GM12878 (cell line): ENCODE results near the gene CABLES1. TPM values are rescaled to one million over a fixed set of nuclear protein-coding genes. Genes with fewer than 3 reads are reported as not detected.
A peak's percentile ranks its signal among the peaks of the same experiment; 100 is the strongest.

Experiments used
- ATAC-seq: fragments of 200-7000 bp; cut with Tn5 transposase; 3 replicates; pipeline ENCODE4 v1.9.1; 2020; ENCODE audit warnings: mild to moderate bottlenecking, moderate library complexity
- BruUV-seq: library from RNA; stranded (reverse); fragments of 400-500 nt; replicated peaks from 2 replicates; lab custom pipeline; 2021; lab: Mats Ljungman, UMichigan
- CTCF ChIA-PET: fragments of 300-600 bp; sonication (Branson Sonifier 250); formaldehyde crosslinking; extraction: SDS; loops from one replicate; lab custom pipeline; 2021; ENCODE audit warnings: inconsistent platforms; lab: Yijun Ruan, JAX
- POLR2A ChIA-PET: fragments of 350-600 bp; formaldehyde crosslinking; extraction: SDS; loops from one replicate; lab custom pipeline; 2021; ENCODE audit warnings: inconsistent platforms; lab: Charles Lee
- RAD21 ChIA-PET: fragments of 300-600 bp; sonication (Branson Sonifier 250); formaldehyde crosslinking; loops from one replicate; lab custom pipeline; 2023; ENCODE audit warnings: antibody characterized with exemption; ENCODE audit not compliant: unreplicated experiment; lab: Charles Lee
- SMC1A ChIA-PET: fragments of 300-600 bp; sonication (Branson Sonifier 250); formaldehyde crosslinking; loops from one replicate; lab custom pipeline; 2023; ENCODE audit not compliant: unreplicated experiment, uncharacterized antibody; lab: Charles Lee
- DNase-seq: peaks from one replicate; pipeline ENCODE4 v3.0.0-alpha.2; 2011; ENCODE audit warnings: low read depth, low spot score
- FAIRE-seq: peaks from 3 replicates; lab custom pipeline; 2011; peaks lifted over from hg19 to GRCh38; lab: Jason Lieb, UNC
- H2AFZ ChIP-seq: 2 replicates; pipeline ENCODE4 v1.6.0; 2011; ENCODE audit warnings: low read depth, low read length, control low read depth; ENCODE audit not compliant: control insufficient read depth
- H3K27ac ChIP-seq: 2 replicates; pipeline ENCODE4 v1.5.1; 2011; ENCODE audit warnings: control low read depth; ENCODE audit not compliant: control insufficient read depth, insufficient read depth
- H3K27me3 ChIP-seq, 2 experiments: replicated peaks in 1 of 2; 2 replicates each; pipeline versions ENCODE4 v1.6.0 to v1.6.1; 2011; ENCODE audit warnings: low read length in 1 of 2; ENCODE audit not compliant: control insufficient read depth in 2 of 2, insufficient read depth in 2 of 2
- H3K36me3 ChIP-seq, 2 experiments: 2 replicates each; pipeline ENCODE4 v1.5.1; 2011; ENCODE audit warnings: low read length in 1 of 2; ENCODE audit not compliant: control insufficient read depth in 2 of 2, insufficient read depth in 2 of 2
- H3K4me1 ChIP-seq: 2 replicates; pipeline ENCODE4 v1.6.1; 2011; ENCODE audit warnings: mild to moderate bottlenecking, low read length, moderate library complexity, mixed read lengths; ENCODE audit not compliant: control insufficient read depth, insufficient read depth
- H3K4me2 ChIP-seq: 2 replicates; pipeline ENCODE4 v1.6.0; 2011; ENCODE audit warnings: control low read depth; ENCODE audit not compliant: control insufficient read depth, insufficient read depth
- H3K4me3 ChIP-seq: fragments of 200-600 bp; sonication (generic); 2 replicates; pipeline ENCODE4 v1.5.1; 2016
- H3K79me2 ChIP-seq: 2 replicates; pipeline ENCODE4 v1.6.0; 2011; ENCODE audit warnings: low read length; ENCODE audit not compliant: control insufficient read depth, insufficient read depth
- H3K9ac ChIP-seq: 2 replicates; pipeline ENCODE4 v1.8.0; 2011; ENCODE audit warnings: low read length, control low read depth, mixed read lengths; ENCODE audit not compliant: control insufficient read depth, insufficient read depth
- H3K9me3 ChIP-seq: replicated peaks from 3 replicates; pipeline ENCODE4 v1.5.1; 2011; ENCODE audit warnings: mild to moderate bottlenecking, low read length; ENCODE audit not compliant: control insufficient read depth, insufficient read depth
- H4K20me1 ChIP-seq: 2 replicates; pipeline ENCODE4 v1.6.0; 2011; ENCODE audit not compliant: control insufficient read depth, insufficient read depth
- BCL11A ChIP-seq: IDR thresholded peaks from 2 replicates; pipeline ENCODE4 v1.6.1; 2011; ENCODE audit warnings: low read depth, low read length
- CBFB ChIP-seq: IDR thresholded peaks from 2 replicates; pipeline ENCODE4 v1.6.1; 2016; ENCODE audit warnings: antibody characterized with exemption, low read depth
- EP300 ChIP-seq, 2 experiments: fragments of 150-350 bp in 1 of 2; IDR thresholded peaks; 2 replicates each; pipeline ENCODE4 v1.6.1; 2011 to 2012; ENCODE audit warnings: low read depth in 2 of 2, low read length in 2 of 2, borderline replicate concordance in 1 of 2, improper control_type of control experiment in 1 of 2, inconsistent platforms in 1 of 2; ENCODE audit not compliant: control insufficient read depth in 1 of 2
- GATAD2B ChIP-seq: fragments of 450-650 bp; conservative IDR thresholded peaks from 2 replicates; pipeline ENCODE4 v1.6.1; 2017; ENCODE audit warnings: low read depth, mild to moderate bottlenecking, moderate library complexity
- HCFC1 ChIP-seq: fragments of 150-350 bp; IDR thresholded peaks from 2 replicates; pipeline ENCODE4 v1.6.1; 2014; ENCODE audit warnings: low read length
- IKZF2 ChIP-seq, 2 experiments: fragments of 450-650 bp; IDR thresholded peaks; 2 replicates each; pipeline ENCODE4 v1.6.1; 2017; ENCODE audit warnings: mild to moderate bottlenecking in 2 of 2, moderate library complexity in 2 of 2
- NKRF ChIP-seq: fragments of 450-650 bp; conservative IDR thresholded peaks from 2 replicates; pipeline ENCODE4 v1.6.1; 2017; ENCODE audit warnings: mild to moderate bottlenecking, moderate library complexity
- NR2C2 ChIP-seq: IDR thresholded peaks from 2 replicates; pipeline ENCODE4 v1.6.1; 2011; ENCODE audit warnings: borderline replicate concordance, low read depth; ENCODE audit not compliant: control insufficient read depth, insufficient read length
- PAX5 ChIP-seq: IDR thresholded peaks from 2 replicates; pipeline ENCODE4 v1.6.1; 2011; ENCODE audit warnings: low read depth, low read length, borderline replicate concordance
- POLR2A ChIP-seq: IDR thresholded peaks from 2 replicates; pipeline ENCODE4 v1.6.1; 2011; ENCODE audit warnings: low read depth, mild to moderate bottlenecking, low read length
- POLR2AphosphoS5 ChIP-seq: IDR thresholded peaks from 2 replicates; pipeline ENCODE4 v1.6.1; 2011; ENCODE audit warnings: mild to moderate bottlenecking, low read length, inconsistent platforms
- RFX5 ChIP-seq: IDR thresholded peaks from 2 replicates; pipeline ENCODE4 v1.6.1; 2011; ENCODE audit warnings: low read depth, low read length, improper control_type of control experiment
- STAT3 ChIP-seq: IDR thresholded peaks from 2 replicates; pipeline ENCODE4 v1.6.1; 2011; ENCODE audit warnings: low read depth, low read length, improper control_type of control experiment
- ZNF207 ChIP-seq: fragments of 450-650 bp; IDR thresholded peaks from 2 replicates; pipeline ENCODE4 v1.6.1; 2014; ENCODE audit warnings: antibody characterized with exemption, mild to moderate bottlenecking, borderline replicate concordance
- WGBS: methylation state at CpG from one replicate; pipeline ENCODE4 v1.1.6; 2016; ENCODE audit warnings: low lambda C conversion rate; ENCODE audit not compliant: insufficient replicate concordance, insufficient coverage; ENCODE audit errors: missing lambda C conversion rate; 5-methylcytosine and 5-hydroxymethylcytosine counted together
- in situ Hi-C: fragments of 300-500 bp; cut with MboI; formaldehyde crosslinking; loops from 9 replicates; pipeline ENCODE4 v1.14.3; 2018; ENCODE audit warnings: mixed read lengths
- intact Hi-C: fragments of 100-400 bp; cut with micrococcal nuclease; formaldehyde crosslinking; loops from one replicate; pipeline ENCODE4 v1.14.2; 2022; ENCODE audit not compliant: unreplicated experiment
- polyA plus RNA-seq, 11 experiments: library from polyadenylated mRNA; depleted of rRNA in 4 of 11; unstranded in 6 of 11; stranded (reverse) in 5 of 11; fragments of >200 nt; fragmentation: Nextera tagmentation in 4 of 11; fragmentation: Illumina TruSeq in 1 of 11; extraction: Ambion mirVana in 4 of 11; extraction: Trizol in 1 of 11; gene quantifications; 1 replicate in 1 of 11; 2 replicates in 10 of 11; pipeline versions ENCODE4 v1.2.1 to v1.2.3, GENCODE V29; 2011 to 2016; ENCODE audit warnings: inconsistent platforms in 2 of 11, missing spikeins in 2 of 11, low read depth in 1 of 11
- total RNA-seq, 4 experiments: library from RNA; depleted of rRNA in 3 of 4; stranded (reverse); fragments of >200 nt in 3 of 4; fragmentation: Illumina TruSeq in 1 of 4; extraction: Trizol in 1 of 4; gene quantifications; 2 replicates each; pipeline versions ENCODE4 v1.2.1 to v1.2.3, GENCODE V29; 2013 to 2021
- TF ChIP-seq, protein P1 (sequence below): IDR thresholded peaks from 2 replicates; pipeline ENCODE4 v1.6.1; 2012; ENCODE audit warnings: improper control_type of control experiment, low read depth, low read length; ENCODE audit not compliant: insufficient replicate concordance
- TF ChIP-seq, protein P2 (sequence below): IDR thresholded peaks from 2 replicates; pipeline ENCODE4 v1.6.1; 2011; ENCODE audit warnings: mild to moderate bottlenecking, low read depth, low read length, moderate library complexity; ENCODE audit not compliant: insufficient replicate concordance

CABLES1 gene
- total and polyA plus RNA-seq, 10 of the 15 experiments (the other 5 are each of a cell fraction or from before 2014, with no cell fraction given), result 2.9 to 27.2 (median 8.2) TPM

DNA sequence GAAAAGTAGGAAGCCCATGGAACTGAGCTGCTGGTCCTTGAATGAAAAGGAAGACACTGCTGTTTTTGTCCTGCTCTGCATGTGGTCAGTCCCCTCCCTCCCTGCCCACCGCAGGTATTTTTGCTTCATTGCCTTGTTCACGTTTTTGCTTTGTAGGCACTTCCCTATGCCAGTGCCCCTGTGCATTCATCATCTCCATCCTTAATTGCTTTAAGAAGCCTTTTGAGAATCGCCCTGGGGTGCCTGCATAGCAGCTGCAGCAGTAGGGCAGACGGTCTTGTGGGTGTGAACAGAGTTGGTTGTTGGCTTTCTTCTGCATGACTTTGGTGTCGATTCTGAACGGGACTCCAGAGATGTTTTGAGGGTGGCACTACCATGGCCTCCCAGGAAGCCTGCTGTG is 97.0 kb downstream of the CABLES1 start:
- Histone ChIP-seq H3K36me3 (peaks cover 2 to 3% of the 10 kb centered on the region in 2 experiments; a peak in 2 of 4 replicates), H2AFZ (no peak overlapping the region), H4K20me1 (no peaks in the 10 kb centered on the region), H3K9me3 (no peaks in the 10 kb centered on the region; the same call in 2 of the 3 replicates), H3K4me2 (peak overlapping the region; percentile 50; the same call in 1 of the 2 replicates), H3K4me1 (peaks cover 51% of the 10 kb centered on the region), H3K27me3 (no peaks in the 10 kb centered on the region), H3K4me3 (no peak overlapping the region), H3K27ac (peak overlapping the region; percentile 95), H3K79me2 (peaks cover 3% of the 10 kb centered on the region), H3K9ac (no peak overlapping the region)
- under 1% methylated on average over 6 of the region's 6 CpGs for WGBS
- POLR2A ChIA-PET, result interaction anchor here (1.5 kb wide), 1 partner anchor 9 kb away, joined by 7 read pairs; no protein-coding TSS in a partner anchor
- no TSS peak for BruUV-seq
- intact Hi-C loops, result loop anchor here (10.0 kb wide), 1 partner anchor 782 kb away; the partner anchor contains the start of gene TTC39C
- ATAC-seq (peak; percentile 18), FAIRE-seq (no peak), DNase-seq (peak; percentile 54)
- in situ Hi-C loops, result no loop called here
- SMC1A ChIA-PET, result interaction anchor here (0.7 to 1.6 kb wide), 12 partner anchors 9 to 126 kb away, joined by 3 to 20 read pairs (median 3); no protein-coding TSS in a partner anchor
- CTCF ChIA-PET, result interaction anchor here (1.0 to 1.1 kb wide), 2 partner anchors 10 to 126 kb away, joined by 3 to 6 read pairs; no protein-coding TSS in a partner anchor
- RAD21 ChIA-PET, result interaction anchor here (0.5 to 1.5 kb wide), 6 partner anchors 8 to 121 kb away, joined by 3 to 9 read pairs (median 4); no protein-coding TSS in a partner anchor
- TF ChIP-seq, protein P1, sequence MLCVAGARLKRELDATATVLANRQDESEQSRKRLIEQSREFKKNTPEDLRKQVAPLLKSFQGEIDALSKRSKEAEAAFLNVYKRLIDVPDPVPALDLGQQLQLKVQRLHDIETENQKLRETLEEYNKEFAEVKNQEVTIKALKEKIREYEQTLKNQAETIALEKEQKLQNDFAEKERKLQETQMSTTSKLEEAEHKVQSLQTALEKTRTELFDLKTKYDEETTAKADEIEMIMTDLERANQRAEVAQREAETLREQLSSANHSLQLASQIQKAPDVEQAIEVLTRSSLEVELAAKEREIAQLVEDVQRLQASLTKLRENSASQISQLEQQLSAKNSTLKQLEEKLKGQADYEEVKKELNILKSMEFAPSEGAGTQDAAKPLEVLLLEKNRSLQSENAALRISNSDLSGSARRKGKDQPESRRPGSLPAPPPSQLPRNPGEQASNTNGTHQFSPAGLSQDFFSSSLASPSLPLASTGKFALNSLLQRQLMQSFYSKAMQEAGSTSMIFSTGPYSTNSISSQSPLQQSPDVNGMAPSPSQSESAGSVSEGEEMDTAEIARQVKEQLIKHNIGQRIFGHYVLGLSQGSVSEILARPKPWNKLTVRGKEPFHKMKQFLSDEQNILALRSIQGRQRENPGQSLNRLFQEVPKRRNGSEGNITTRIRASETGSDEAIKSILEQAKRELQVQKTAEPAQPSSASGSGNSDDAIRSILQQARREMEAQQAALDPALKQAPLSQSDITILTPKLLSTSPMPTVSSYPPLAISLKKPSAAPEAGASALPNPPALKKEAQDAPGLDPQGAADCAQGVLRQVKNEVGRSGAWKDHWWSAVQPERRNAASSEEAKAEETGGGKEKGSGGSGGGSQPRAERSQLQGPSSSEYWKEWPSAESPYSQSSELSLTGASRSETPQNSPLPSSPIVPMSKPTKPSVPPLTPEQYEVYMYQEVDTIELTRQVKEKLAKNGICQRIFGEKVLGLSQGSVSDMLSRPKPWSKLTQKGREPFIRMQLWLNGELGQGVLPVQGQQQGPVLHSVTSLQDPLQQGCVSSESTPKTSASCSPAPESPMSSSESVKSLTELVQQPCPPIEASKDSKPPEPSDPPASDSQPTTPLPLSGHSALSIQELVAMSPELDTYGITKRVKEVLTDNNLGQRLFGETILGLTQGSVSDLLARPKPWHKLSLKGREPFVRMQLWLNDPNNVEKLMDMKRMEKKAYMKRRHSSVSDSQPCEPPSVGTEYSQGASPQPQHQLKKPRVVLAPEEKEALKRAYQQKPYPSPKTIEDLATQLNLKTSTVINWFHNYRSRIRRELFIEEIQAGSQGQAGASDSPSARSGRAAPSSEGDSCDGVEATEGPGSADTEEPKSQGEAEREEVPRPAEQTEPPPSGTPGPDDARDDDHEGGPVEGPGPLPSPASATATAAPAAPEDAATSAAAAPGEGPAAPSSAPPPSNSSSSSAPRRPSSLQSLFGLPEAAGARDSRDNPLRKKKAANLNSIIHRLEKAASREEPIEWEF, result no peak
- TF ChIP-seq STAT3 (no peak), EP300 (IDR thresholded peaks at IDR 0.05; ENCODE audit: borderline replicate concordance in 1 of 2, control insufficient read depth in 1 of 2, low read depth in 2 of 2, low read length in 2 of 2) (0 out of 4 replicates have a peak, but pooled peaks of 1 of the 2 experiments have one; percentile 34), NR2C2 (no peak), GATAD2B (no peak), CBFB (no peak), POLR2A (no peak), PAX5 (0 out of 2 replicates have a peak, but pooled peaks have one; percentile 18), IKZF2 (IDR thresholded peaks at IDR 0.05) (peak; percentile 14 to 16; a peak in 2 of 4 replicates), HCFC1 (no peak), BCL11A (no peak; the same call in 1 of the 2 replicates), RFX5 (no peak), ZNF207 (no peak), NKRF (no peak), POLR2AphosphoS5 (no peak)
- TF ChIP-seq, protein P2, sequence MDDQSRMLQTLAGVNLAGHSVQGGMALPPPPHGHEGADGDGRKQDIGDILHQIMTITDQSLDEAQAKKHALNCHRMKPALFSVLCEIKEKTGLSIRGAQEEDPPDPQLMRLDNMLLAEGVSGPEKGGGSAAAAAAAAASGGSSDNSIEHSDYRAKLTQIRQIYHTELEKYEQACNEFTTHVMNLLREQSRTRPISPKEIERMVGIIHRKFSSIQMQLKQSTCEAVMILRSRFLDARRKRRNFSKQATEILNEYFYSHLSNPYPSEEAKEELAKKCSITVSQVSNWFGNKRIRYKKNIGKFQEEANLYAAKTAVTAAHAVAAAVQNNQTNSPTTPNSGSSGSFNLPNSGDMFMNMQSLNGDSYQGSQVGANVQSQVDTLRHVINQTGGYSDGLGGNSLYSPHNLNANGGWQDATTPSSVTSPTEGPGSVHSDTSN, result no peak
